CD4-positive, alpha-beta T cell (primary cell): ENCODE measurements around the gene USPL1. TPM values are rescaled to one million over a fixed set of nuclear protein-coding genes. Genes with fewer than 3 reads are reported as not detected.

ENCODE experiments used
- ATAC-seq: fragments of 200-7000 bp; cut with Tn5 transposase; one replicate; pipeline ENCODE4 v1.10.0; 2022; ENCODE audit warnings: mild to moderate bottlenecking; ENCODE audit not compliant: poor library complexity
- CTCF ChIA-PET: fragments of 350-600 bp; sonication (Branson Sonifier 250); formaldehyde crosslinking; loops from one replicate; lab custom pipeline; 2021; ENCODE audit warnings: antibody characterized with exemption, inconsistent platforms; lab: Charles Lee
- POLR2A ChIA-PET: fragments of 350-600 bp; sonication (Branson Sonifier 250); formaldehyde crosslinking; loops from one replicate; lab custom pipeline; 2021; ENCODE audit warnings: antibody characterized with exemption, inconsistent platforms; lab: Charles Lee
- DNase-seq, 14 experiments: peaks; one replicate each; pipeline ENCODE4 v3.0.0-alpha.2; 2013 to 2020; ENCODE audit warnings: mixed read lengths in 2 of 14
- H3K27ac ChIP-seq, 2 donors: one replicate each; pipeline versions ENCODE4 v1.5.1 to v1.7.0; 2013; ENCODE audit warnings: low read length in 2 of 2, low read depth in 1 of 2, mild to moderate bottlenecking in 1 of 2
- H3K27me3 ChIP-seq, 2 experiments: 1 replicate in 1 of 2; 2 replicates in 1 of 2; pipeline versions ENCODE4 v1.6.1 to v1.7.0; 2013; ENCODE audit warnings: low read length in 2 of 2, control low read depth in 1 of 2, mild to moderate bottlenecking in 1 of 2, moderate library complexity in 1 of 2; ENCODE audit not compliant: insufficient read depth in 2 of 2, control insufficient read depth in 1 of 2
- H3K36me3 ChIP-seq: one replicate; pipeline ENCODE4 v1.6.1; 2013; ENCODE audit warnings: low read length, control low read depth; ENCODE audit not compliant: insufficient read depth
- H3K4me1 ChIP-seq: one replicate; pipeline ENCODE4 v1.6.1; 2013; ENCODE audit warnings: low read length, control low read depth; ENCODE audit not compliant: insufficient read depth
- H3K4me3 ChIP-seq: one replicate; pipeline ENCODE4 v1.5.1; 2013; ENCODE audit warnings: mild to moderate bottlenecking, low read length, moderate library complexity
- H3K9me3 ChIP-seq, 2 experiments: 1 replicate in 1 of 2; 2 replicates in 1 of 2; pipeline versions ENCODE4 v1.6.1 to v1.7.0; 2013; ENCODE audit warnings: low read length in 2 of 2, mild to moderate bottlenecking in 2 of 2, control low read depth in 1 of 2, moderate library complexity in 1 of 2; ENCODE audit not compliant: control insufficient read depth in 1 of 2, insufficient read depth in 1 of 2
- H3K27ac Mint-ChIP-seq: one replicate; pipeline ENCODE4 v1.8.0; 2020; ENCODE audit warnings: mixed read lengths
- H3K27me3 Mint-ChIP-seq: one replicate; pipeline ENCODE4 v1.8.0; 2021; ENCODE audit warnings: mixed read lengths
- H3K36me3 Mint-ChIP-seq: one replicate; pipeline ENCODE4 v1.8.0; 2021; ENCODE audit warnings: low read depth, mixed read lengths
- H3K4me1 Mint-ChIP-seq: one replicate; pipeline ENCODE4 v1.8.0; 2021; ENCODE audit warnings: low read depth, mixed read lengths
- H3K4me3 Mint-ChIP-seq: one replicate; pipeline ENCODE4 v1.8.0; 2020; ENCODE audit warnings: mild to moderate bottlenecking, mixed read lengths
- H3K9me3 Mint-ChIP-seq: one replicate; pipeline ENCODE4 v1.8.0; 2020; ENCODE audit warnings: mixed read lengths
- intact Hi-C, 2 experiments: fragments of 100-400 bp; cut with DNase I in 1 of 2; cut with micrococcal nuclease in 1 of 2; formaldehyde crosslinking; loops; one replicate each; pipeline versions ENCODE4 v1.15.1 to v1.9.0; 2023 to 2025; cut with DNase I, micrococcal nuclease
- total RNA-seq, 174 experiments: library from RNA in 2 of 174; stranded (reverse) in 2 of 174; gene quantifications; one replicate each; pipeline ENCODE4 v1.2.3 and lab custom pipeline; 2021 to 2026
- TF ChIP-seq, protein P1 (sequence below): fragments of 200-600 bp; IDR thresholded peaks from one replicate; pipeline ENCODE4 v1.8.0; 2022; ENCODE audit warnings: antibody characterized with exemption, mild to moderate bottlenecking

Gene USPL1
- total RNA-seq, 2 experiments from 2014 or later = 41.2 to 42.0 TPM

DNA sequence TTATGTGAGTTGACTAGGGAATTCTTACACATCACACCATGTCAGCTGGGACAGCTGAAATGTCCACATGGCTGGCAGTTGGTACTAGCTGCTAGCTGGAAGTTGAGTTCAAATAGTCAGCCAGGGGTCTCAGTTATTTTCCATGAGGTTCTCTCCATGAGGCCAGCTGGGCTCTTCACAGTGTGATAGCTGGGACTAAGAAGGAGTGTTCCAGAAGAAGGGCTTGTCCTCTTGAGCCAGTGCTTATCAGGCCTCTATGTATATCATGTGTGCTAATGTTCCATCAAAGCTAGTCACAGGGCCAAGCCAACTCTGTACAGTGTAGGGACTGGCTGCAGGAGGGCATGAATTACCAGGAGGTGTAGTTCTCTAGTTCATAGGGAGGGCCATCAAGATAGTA is 11.8 kb downstream of the USPL1 start:
- H3K27ac ChIP-seq = no peak overlapping the region
- H3K9me3 Mint-ChIP-seq = no peaks in the 10 kb centered on the region
- H3K36me3 ChIP-seq = peaks cover 50% of the 10 kb centered on the region
- ATAC-seq = no peak
- intact Hi-C loops = no loop called here
- no peak overlapping the region for H3K27ac Mint-ChIP-seq
- ChIA-PET POLR2A (interaction anchor here (4.7 kb wide), 1 partner anchor 13 kb away, joined by 51 read pairs; the partner anchor contains the start of gene USPL1), CTCF (no interaction called here)
- no peak for DNase-seq
- peaks cover 76% of the 10 kb centered on the region for H3K36me3 Mint-ChIP-seq
- no peaks in the 10 kb centered on the region for H3K27me3 ChIP-seq
- H3K4me3 Mint-ChIP-seq = no peak overlapping the region
- peaks cover 14% of the 10 kb centered on the region for H3K4me1 ChIP-seq
- TF ChIP-seq, protein P1, sequence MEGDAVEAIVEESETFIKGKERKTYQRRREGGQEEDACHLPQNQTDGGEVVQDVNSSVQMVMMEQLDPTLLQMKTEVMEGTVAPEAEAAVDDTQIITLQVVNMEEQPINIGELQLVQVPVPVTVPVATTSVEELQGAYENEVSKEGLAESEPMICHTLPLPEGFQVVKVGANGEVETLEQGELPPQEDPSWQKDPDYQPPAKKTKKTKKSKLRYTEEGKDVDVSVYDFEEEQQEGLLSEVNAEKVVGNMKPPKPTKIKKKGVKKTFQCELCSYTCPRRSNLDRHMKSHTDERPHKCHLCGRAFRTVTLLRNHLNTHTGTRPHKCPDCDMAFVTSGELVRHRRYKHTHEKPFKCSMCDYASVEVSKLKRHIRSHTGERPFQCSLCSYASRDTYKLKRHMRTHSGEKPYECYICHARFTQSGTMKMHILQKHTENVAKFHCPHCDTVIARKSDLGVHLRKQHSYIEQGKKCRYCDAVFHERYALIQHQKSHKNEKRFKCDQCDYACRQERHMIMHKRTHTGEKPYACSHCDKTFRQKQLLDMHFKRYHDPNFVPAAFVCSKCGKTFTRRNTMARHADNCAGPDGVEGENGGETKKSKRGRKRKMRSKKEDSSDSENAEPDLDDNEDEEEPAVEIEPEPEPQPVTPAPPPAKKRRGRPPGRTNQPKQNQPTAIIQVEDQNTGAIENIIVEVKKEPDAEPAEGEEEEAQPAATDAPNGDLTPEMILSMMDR = no peak
- peaks cover 65% of the 10 kb centered on the region for H3K4me1 Mint-ChIP-seq
- H3K27me3 Mint-ChIP-seq = no peaks in the 10 kb centered on the region
- no peaks in the 10 kb centered on the region for H3K9me3 ChIP-seq
- no peak overlapping the region for H3K4me3 ChIP-seq

DNA sequence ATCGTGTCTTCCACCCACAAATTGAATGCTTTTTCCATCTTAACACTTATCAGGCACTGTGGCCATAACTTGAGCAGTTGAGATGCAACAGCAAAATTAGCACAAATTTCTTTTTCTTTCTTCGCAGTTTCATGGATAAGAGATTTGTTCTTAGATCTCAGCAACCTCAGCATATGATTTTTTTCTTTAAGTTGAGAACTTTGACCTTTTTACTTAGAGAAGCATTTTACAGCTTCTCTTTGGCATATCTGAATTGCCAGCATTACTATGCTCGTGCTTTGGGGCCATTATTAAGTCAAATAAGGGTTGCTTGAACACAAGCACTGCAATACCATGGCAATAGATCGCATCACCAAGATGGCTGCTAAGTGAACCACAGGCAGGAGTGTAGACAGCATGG is 16.1 kb downstream of the USPL1 start:
- intact Hi-C loops = no loop called here
- POLR2A ChIA-PET = interaction anchor here (1.1 to 1.2 kb wide), 2 partner anchors 16 to 19 kb away, joined by 3 read pairs; partner anchors contain the start of gene USPL1
- H3K27ac Mint-ChIP-seq = no peak overlapping the region

DNA sequence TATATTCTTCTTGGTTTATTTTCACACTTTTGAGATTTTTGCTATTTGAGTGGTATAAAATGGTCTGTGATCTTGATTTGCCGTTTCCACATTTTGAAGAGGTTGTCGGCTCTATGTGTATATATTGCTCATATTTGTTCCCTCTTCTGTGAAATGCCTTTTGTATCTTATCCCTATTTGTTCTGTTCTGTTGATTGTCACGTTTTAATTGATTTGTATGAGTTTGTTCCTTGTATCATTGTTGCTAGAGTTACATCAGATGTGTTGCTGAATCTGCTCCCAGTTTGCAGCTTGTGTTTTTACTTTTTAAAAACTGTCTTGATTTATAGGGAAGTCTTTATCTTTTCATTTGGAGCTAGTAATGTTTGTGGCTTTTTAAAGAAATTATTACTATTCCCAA is 17.1 kb downstream of the USPL1 start:
- H3K4me3 Mint-ChIP-seq = no peak overlapping the region
- H3K36me3 Mint-ChIP-seq = peaks cover 88% of the 10 kb centered on the region
- ATAC-seq = no peak
- peaks cover 75% of the 10 kb centered on the region for H3K4me1 Mint-ChIP-seq
- Histone ChIP-seq H3K9me3 (no peaks in the 10 kb centered on the region), H3K27ac (no peak overlapping the region), H3K27me3 (no peaks in the 10 kb centered on the region), H3K4me1 (peaks cover 5% of the 10 kb centered on the region), H3K4me3 (no peak overlapping the region), H3K36me3 (peaks cover 48% of the 10 kb centered on the region)
- H3K27ac Mint-ChIP-seq = no peak overlapping the region
- H3K9me3 Mint-ChIP-seq = no peaks in the 10 kb centered on the region
- POLR2A ChIA-PET = interaction anchor here (1.1 to 1.2 kb wide), 2 partner anchors 17 to 20 kb away, joined by 3 read pairs; partner anchors contain the start of gene USPL1
- no peak for DNase-seq
- intact Hi-C loops = no loop called here
- no peaks in the 10 kb centered on the region for H3K27me3 Mint-ChIP-seq
- CTCF ChIA-PET = no interaction called here
- TF ChIP-seq, protein P1 = no peak

More for the DNA sequence above, 16.1 kb downstream of the USPL1 start:
- no peaks in the 10 kb centered on the region for H3K9me3 Mint-ChIP-seq
- H3K27ac ChIP-seq = no peak overlapping the region
- no peak for DNase-seq
- H3K4me1 Mint-ChIP-seq = peaks cover 79% of the 10 kb centered on the region
- no peak overlapping the region for H3K4me3 ChIP-seq
- H3K27me3 ChIP-seq = no peaks in the 10 kb centered on the region
- peaks cover 50% of the 10 kb centered on the region for H3K36me3 ChIP-seq
- H3K4me3 Mint-ChIP-seq = no peak overlapping the region
- CTCF ChIA-PET = no interaction called here
- no peaks in the 10 kb centered on the region for H3K9me3 ChIP-seq
- TF ChIP-seq, protein P1 = no peak
- no peaks in the 10 kb centered on the region for H3K27me3 Mint-ChIP-seq
- H3K36me3 Mint-ChIP-seq = peaks cover 91% of the 10 kb centered on the region
- H3K4me1 ChIP-seq = peaks cover 14% of the 10 kb centered on the region
- ATAC-seq = no peak
